Keratinocyte (primary cell): ENCODE results near the gene PNKP. TPM values are rescaled to one million over a fixed set of nuclear protein-coding genes. Genes with fewer than 3 reads are reported as not detected.
A peak's percentile ranks its signal among the peaks of the same experiment; 100 is the strongest.

Experiments
- DNase-seq: peaks from one replicate; pipeline ENCODE4 v3.0.0-alpha.2; 2011; ENCODE audit warnings: low read depth, missing footprints, low spot score
- FAIRE-seq: peaks from 2 replicates; lab custom pipeline; 2011; peaks lifted over from hg19 to GRCh38; lab: Jason Lieb, UNC
- H2AFZ ChIP-seq: 2 replicates; pipeline ENCODE4 v1.6.0; 2012; ENCODE audit warnings: low read length, control low read depth, inconsistent platforms; ENCODE audit not compliant: control insufficient read depth
- H3K27ac ChIP-seq: 2 replicates; pipeline ENCODE4 v1.5.1; 2011; ENCODE audit warnings: low read length; ENCODE audit not compliant: control insufficient read depth, insufficient read depth
- H3K27me3 ChIP-seq: 3 replicates; pipeline ENCODE4 v1.6.0; 2011; ENCODE audit warnings: low read length; ENCODE audit not compliant: control insufficient read depth, insufficient read depth; ENCODE audit errors: extremely low read depth
- H3K36me3 ChIP-seq, 2 experiments: 2 replicates in 1 of 2; 3 replicates in 1 of 2; pipeline ENCODE4 v1.5.1; 2011; ENCODE audit warnings: low read length in 2 of 2, mild to moderate bottlenecking in 1 of 2; ENCODE audit not compliant: control insufficient read depth in 2 of 2, insufficient read depth in 2 of 2; ENCODE audit errors: extremely low read depth in 1 of 2
- H3K4me1 ChIP-seq: 3 replicates; pipeline ENCODE4 v1.5.1; 2011; ENCODE audit warnings: low read length; ENCODE audit not compliant: control insufficient read depth, insufficient read depth; ENCODE audit errors: extremely low read depth
- H3K4me2 ChIP-seq: 3 replicates; pipeline ENCODE4 v1.6.0; 2011; ENCODE audit warnings: low read depth, low read length; ENCODE audit not compliant: control insufficient read depth, insufficient read depth; ENCODE audit errors: extremely low read depth
- H3K4me3 ChIP-seq, 3 experiments: fragments of 200-600 bp in 1 of 3; sonication (generic) in 1 of 3; 2 replicates in 2 of 3; 3 replicates in 1 of 3; pipeline ENCODE4 v1.5.1; 2011 to 2016; ENCODE audit warnings: low read length in 3 of 3, mild to moderate bottlenecking in 3 of 3, control low read depth in 2 of 3, inconsistent platforms in 1 of 3, low read depth in 1 of 3, mixed read lengths in 1 of 3, mixed run types in 1 of 3, moderate library complexity in 1 of 3; ENCODE audit not compliant: control insufficient read depth in 2 of 3, insufficient read depth in 2 of 3; ENCODE audit errors: extremely low read depth in 1 of 3
- H3K79me2 ChIP-seq: 2 replicates; pipeline ENCODE4 v1.6.0; 2012; ENCODE audit warnings: low read length; ENCODE audit not compliant: control insufficient read depth, insufficient read depth
- H3K9ac ChIP-seq: 3 replicates; pipeline ENCODE4 v1.6.0; 2011; ENCODE audit warnings: low read length; ENCODE audit not compliant: control insufficient read depth, insufficient read depth; ENCODE audit errors: extremely low read depth
- H3K9me1 ChIP-seq: 3 replicates; pipeline ENCODE4 v1.6.0; 2011; ENCODE audit warnings: low read length; ENCODE audit not compliant: control insufficient read depth, insufficient read depth; ENCODE audit errors: extremely low read depth
- H3K9me3 ChIP-seq: 2 replicates; pipeline ENCODE4 v1.5.1; 2012; ENCODE audit warnings: low read depth, low read length; ENCODE audit not compliant: control insufficient read depth
- H4K20me1 ChIP-seq: 3 replicates; pipeline ENCODE4 v1.6.0; 2011; ENCODE audit warnings: low read length; ENCODE audit not compliant: control insufficient read depth, insufficient read depth; ENCODE audit errors: extremely low read depth
- CTCF ChIP-seq, 3 experiments: IDR thresholded peaks in 1 of 3; conservative IDR thresholded peaks in 1 of 3; optimal IDR thresholded peaks in 1 of 3; 2 replicates in 2 of 3; 3 replicates in 1 of 3; pipeline versions ENCODE3 to v1.5.1; 2011; ENCODE audit warnings: low read length in 3 of 3, mild to moderate bottlenecking in 3 of 3, moderate library complexity in 2 of 3, control low read depth in 1 of 3, inconsistent platforms in 1 of 3; ENCODE audit not compliant: insufficient read depth in 2 of 3; ENCODE audit errors: extremely low read depth in 1 of 3
- EZH2 ChIP-seq: IDR thresholded peaks from one replicate; pipeline ENCODE4 v1.6.1; 2012; ENCODE audit warnings: inconsistent platforms, mild to moderate bottlenecking, low read length, moderate library complexity
- dilution Hi-C: fragments of 300-500 bp; cut with MboI; formaldehyde crosslinking; loops from one replicate; pipeline ENCODE4 v1.7.0; 2020; ENCODE audit warnings: low sequenced_read_pairs; ENCODE audit not compliant: extremely low pct_ligation_motif_present
- polyA plus RNA-seq, 5 experiments: library from polyadenylated mRNA; depleted of rRNA in 3 of 5; stranded (reverse) in 3 of 5; stranded (forward) in 1 of 5; unstranded in 1 of 5; fragments of >200 nt; gene quantifications; 1 replicate in 1 of 5; 2 replicates in 3 of 5; 3 replicates in 1 of 5; pipeline versions ENCODE4 v1.2.1 to v1.2.3, GENCODE V29; 2011 to 2012; ENCODE audit warnings: missing spikeins in 2 of 5, low read depth in 1 of 5, low replicate concordance in 1 of 5

The PNKP gene
- polyA plus RNA-seq, 1 donor (not counting 4 experiments of a cell fraction or from before 2014, with no cell fraction given) = 19.3 TPM

DNA sequence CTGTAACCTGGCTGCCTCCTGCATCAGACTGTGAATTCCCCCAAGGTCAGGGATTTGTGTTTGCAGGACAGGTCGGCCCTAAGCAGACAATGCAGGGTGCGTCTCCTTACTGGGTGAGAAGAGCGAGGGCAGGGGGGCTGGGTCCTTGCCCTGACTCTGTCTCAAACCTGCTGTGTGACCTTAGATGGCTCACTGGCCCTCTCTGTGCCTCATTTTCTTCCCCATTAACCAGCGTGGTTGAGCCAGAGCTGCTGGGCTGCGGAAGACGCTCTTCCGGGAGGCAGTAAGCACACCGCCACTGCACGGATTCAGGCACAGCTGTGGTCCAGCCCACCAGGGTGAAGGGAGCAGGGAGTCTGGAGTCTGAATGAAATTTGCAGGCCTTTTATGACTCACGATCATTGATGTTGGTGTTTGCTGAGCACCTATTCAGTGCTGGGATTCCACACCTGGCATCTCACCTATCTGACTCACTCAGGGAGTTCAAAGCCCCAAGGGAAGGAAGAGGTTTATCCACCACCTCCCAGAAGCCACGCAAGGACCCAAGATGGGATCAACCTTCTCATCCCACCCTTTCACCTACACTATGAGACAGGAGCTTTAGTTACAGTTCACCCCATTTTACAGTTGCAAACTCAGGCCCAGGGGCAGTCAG is 7.3 kb upstream of the PNKP start:
- dilution Hi-C loops = no loop called here
- peaks cover 30% of the 10 kb centered on the region for H3K4me1 ChIP-seq
- H3K9me3 ChIP-seq = no peaks in the 10 kb centered on the region
- H3K27ac ChIP-seq = peak overlapping the region; percentile 100
- H3K27me3 ChIP-seq = no peaks in the 10 kb centered on the region
- TF ChIP-seq CTCF (optimal IDR thresholded peaks at IDR 0.05 in 1 of 3, IDR thresholded peaks at IDR 0.05 in 1 of 3, conservative IDR thresholded peaks at IDR 0.05 in 1 of 3; ENCODE audit: extremely low read depth in 1 of 3, insufficient read depth in 2 of 3, low read length in 3 of 3) = no peak
- no peak for TF ChIP-seq EZH2
- peak overlapping the region in 2 of 3 experiments; percentile 50 to 92 for H3K4me3 ChIP-seq
- H4K20me1 ChIP-seq = no peaks in the 10 kb centered on the region
- peaks cover 18 to 24% of the 10 kb centered on the region in 2 experiments for H3K36me3 ChIP-seq
- peaks cover 36% of the 10 kb centered on the region for H3K79me2 ChIP-seq
- FAIRE-seq = peak; percentile 32
- peak overlapping the region; percentile 90 for H3K4me2 ChIP-seq
- H2AFZ ChIP-seq = no peak overlapping the region
- no peaks in the 10 kb centered on the region for H3K9me1 ChIP-seq
- DNase-seq = peak; percentile 74
- H3K9ac ChIP-seq = peak overlapping the region; percentile 99

DNA sequence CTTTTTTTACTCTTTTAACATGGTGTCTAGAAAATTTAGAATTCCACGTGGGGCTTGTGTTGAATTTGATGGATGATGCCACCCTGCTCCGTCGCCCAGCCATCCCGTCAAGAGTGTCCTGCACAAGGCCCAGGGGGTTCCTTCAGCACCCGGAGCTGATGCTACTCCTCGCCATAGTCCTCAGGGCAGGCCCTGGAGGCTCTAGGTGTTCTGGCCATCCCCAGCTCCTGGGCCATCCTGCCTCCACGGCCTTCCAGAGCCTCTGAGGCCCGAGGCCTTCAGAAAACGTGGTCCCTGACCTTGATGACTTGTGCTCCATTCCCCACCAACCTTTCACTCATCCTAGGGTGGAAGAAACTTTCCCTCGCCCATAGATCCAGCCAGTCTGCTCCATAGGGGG is 6.5 kb upstream of the PNKP start:
- H3K9me3 ChIP-seq = no peaks in the 10 kb centered on the region
- H3K4me1 ChIP-seq = peaks cover 29% of the 10 kb centered on the region
- peaks cover 31% of the 10 kb centered on the region for H3K79me2 ChIP-seq
- H2AFZ ChIP-seq = no peak overlapping the region
- H4K20me1 ChIP-seq = no peaks in the 10 kb centered on the region
- H3K4me3 ChIP-seq = no peak overlapping the region
- no peak overlapping the region for H3K27ac ChIP-seq
- H3K9ac ChIP-seq = no peak overlapping the region
- H3K4me2 ChIP-seq = no peak overlapping the region
- dilution Hi-C loops = no loop called here
- no peaks in the 10 kb centered on the region for H3K27me3 ChIP-seq
- H3K36me3 ChIP-seq = peaks cover 15 to 24% of the 10 kb centered on the region in 2 experiments
- FAIRE-seq (no peak), DNase-seq (no peak)
- TF ChIP-seq CTCF (optimal IDR thresholded peaks at IDR 0.05 in 1 of 3, IDR thresholded peaks at IDR 0.05 in 1 of 3, conservative IDR thresholded peaks at IDR 0.05 in 1 of 3; ENCODE audit: extremely low read depth in 1 of 3, insufficient read depth in 2 of 3, low read length in 3 of 3) (no peak), EZH2 (no peak)
- H3K9me1 ChIP-seq = no peaks in the 10 kb centered on the region
